ENCODE results near the gene PCDH9. TPM values are rescaled to one million over a fixed set of nuclear protein-coding genes. Genes with fewer than 3 reads are reported as not detected.

Gene PCDH9
- polyA plus RNA-seq, 3 donors, result 13.4 to 16.0 (median 15.1) TPM

DNA sequence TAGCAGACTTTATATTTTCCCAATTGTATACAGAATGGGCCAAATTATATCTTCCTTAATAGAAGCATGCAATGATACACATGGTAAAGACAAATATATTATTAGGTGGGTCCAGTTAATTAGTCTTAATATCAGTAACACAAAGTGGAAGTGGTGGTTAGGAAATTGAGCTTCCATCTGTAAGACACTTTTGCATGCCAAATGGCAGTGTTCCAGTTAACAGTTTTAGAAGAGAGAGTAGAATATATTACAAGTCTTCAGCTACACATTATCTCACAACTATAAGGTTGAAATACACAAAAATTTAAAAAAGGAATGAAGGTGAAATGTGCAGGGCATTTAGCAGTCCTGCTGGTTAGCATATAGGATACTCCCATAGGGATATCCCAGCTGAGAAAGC, 536.5 kb downstream of the PCDH9 start:
- DNase-seq (ENCODE audit: low read depth in 3 of 3, low spot score in 2 of 3), result no peak

DNA sequence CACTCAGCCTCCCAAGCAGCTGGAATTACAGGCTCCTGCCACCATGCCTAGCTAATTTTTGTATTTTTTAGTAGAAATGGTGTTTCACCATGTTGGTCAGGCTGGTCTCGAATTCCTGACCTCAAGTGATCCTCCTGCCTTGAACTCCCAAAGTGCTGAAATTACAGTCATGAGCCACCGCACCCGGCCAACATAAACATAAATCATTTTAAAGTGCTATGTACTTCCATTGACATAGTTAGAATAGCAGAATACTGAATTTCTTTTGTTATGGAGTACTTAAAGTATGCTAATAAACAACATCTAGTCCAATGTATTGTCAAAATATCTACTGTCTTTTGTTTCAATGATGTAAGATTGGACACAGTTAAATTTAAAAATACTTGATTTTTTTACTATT, 539.0 kb downstream of the PCDH9 start:
- DNase-seq (ENCODE audit: low read depth in 3 of 3, low spot score in 2 of 3), result no peak

GRCh38 chr13:66689628-66690027, 540.5 kb downstream of the PCDH9 start:
- no peak for DNase-seq (ENCODE audit: low read depth in 3 of 3, low spot score in 2 of 3)

DNA sequence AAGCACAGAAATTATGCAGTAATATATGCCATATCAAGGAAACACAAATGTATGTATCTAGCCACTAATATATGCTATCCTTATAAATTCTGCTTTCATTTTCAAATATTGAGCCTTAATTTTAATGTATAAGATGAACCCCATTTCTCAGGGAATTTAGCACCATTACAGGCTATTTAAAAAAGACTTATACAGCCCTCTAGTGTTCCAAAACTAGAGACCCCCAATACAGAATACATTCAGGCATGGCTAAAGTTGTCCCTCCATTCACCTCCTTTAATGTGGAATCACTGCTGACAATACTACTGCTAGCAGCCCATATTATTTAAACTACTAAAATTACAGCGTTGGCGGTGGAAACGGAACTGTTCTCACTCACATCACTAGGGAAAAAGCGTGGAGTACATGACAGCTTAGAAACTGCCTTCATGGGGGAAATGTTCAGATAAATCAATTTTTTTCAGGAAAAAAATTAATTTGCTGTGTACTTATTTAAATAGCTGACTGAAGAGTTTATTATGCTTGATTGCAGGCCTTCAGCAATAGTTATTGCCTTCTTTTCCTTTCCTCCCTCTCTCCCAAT, 541.0 kb downstream of the PCDH9 start:
- DNase-seq (ENCODE audit: low read depth in 3 of 3, low spot score in 2 of 3), result no peak

DNA sequence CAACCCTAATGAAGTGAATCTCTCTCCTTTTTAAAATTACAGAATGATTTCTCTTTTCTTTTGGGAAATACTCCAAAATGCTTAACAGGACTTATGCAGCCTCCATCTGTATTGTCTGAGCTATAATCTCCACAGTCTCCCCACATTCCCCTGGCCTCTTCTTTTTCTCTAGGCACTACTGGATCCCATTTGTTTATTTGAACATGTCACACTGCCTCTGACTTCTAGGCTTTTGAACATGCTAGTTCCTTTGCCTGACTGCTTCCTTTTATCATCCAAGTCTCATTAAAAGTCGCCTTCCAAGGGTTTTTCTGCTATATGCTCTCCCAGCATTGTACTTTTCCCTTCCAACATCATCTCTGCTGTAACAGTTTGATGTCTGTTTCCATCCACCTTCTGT, 548.7 kb downstream of the PCDH9 start:
- no peak for DNase-seq (ENCODE audit: low read depth in 3 of 3, low spot score in 2 of 3)

DNA sequence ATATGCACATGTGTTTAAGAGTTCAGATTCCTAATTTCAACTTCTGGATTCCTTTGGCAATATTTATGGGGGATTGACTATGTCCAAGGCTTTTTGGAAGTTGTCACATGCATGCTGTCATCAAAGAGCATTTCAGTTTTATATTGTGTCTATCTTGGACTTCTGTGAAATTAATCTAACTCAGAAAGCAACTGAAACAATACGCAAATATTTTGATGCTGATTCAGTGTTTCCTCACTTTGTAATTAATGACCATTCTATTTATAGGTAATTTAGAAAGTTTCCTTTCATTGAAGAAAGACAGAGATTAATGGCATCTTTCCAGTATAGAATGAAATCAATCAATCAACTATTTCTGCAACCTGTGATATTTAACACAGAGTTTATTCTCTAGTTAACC, 550.1 kb downstream of the PCDH9 start:
- no peak for DNase-seq (ENCODE audit: low read depth in 3 of 3, low spot score in 2 of 3)

GRCh38 chr13:66675620-66676019, 554.5 kb downstream of the PCDH9 start:
- no peak for DNase-seq (ENCODE audit: low read depth in 3 of 3, low spot score in 2 of 3)

- DNase-seq (ENCODE audit: low read depth in 3 of 3, low spot score in 2 of 3), result no peak
Observed at GRCh38 chr13:66673401-66673800, 556.7 kb downstream of the PCDH9 start.

DNA sequence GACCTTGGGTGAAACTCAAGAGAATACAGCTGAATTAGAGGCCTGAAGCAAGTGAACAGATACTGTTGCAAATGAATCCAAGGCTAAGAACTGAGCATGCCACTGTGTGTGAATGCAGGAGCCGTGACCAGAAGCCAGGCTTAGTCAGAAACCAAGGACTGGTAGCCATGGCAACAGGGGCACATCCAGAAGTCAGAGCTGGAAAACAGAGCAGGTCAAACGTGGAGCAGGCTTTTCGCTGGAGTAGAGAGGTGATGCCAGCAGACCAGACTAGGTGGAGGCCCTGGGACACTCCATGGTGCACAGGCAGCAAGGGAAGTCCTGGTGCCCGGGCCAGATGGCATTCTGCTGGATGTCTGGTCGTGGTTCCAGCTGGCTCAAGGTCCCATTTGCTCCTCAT, 564.1 kb downstream of the PCDH9 start:
- DNase-seq (ENCODE audit: low read depth in 3 of 3, low spot score in 2 of 3), result peak in 2 of 3 donors; percentile 55 to 74

DNA sequence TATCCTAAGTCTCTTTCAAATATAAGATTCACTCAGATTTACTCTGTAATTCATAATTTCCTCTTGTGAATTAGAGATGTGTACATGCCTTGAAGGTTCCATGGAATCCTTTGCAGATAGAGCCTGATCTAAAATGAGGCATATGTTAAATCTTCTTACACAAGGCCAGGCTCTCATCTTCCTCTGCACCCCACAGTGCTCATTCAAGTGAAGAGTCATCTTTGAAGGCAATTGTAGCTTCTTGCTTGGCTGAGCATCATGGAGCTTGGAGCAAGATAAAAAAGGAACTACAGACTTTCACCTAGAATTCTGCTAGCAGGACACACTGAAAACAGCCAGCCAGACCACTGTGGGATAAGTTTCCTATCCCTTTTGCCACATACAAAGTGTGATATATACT, 566.4 kb downstream of the PCDH9 start:
- DNase-seq (ENCODE audit: low read depth in 3 of 3, low spot score in 2 of 3), result no peak

DNA sequence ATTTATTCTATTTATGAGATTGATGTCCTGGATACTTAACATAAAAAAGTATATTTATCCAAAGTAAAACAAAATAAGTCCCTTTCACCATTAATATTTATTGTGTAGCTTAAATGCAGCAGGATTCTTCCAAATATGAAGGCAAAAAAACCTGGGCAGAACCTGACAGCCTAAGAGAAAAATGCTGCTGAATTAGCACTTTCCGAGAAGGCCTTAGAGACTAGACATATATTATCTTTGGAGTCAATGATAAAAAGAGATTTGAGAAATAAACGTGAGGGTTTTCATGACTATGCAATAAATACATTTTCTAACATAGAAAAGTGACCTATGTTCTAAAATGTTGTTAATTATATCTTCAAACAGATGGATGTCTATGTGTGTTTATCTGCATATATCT, 566.9 kb downstream of the PCDH9 start:
- no peak for DNase-seq (ENCODE audit: low read depth in 3 of 3, low spot score in 2 of 3)

GRCh38 chr13:66661336-66661735, 568.8 kb downstream of the PCDH9 start:
- no peak for DNase-seq (ENCODE audit: low read depth in 3 of 3, low spot score in 2 of 3)

DNA sequence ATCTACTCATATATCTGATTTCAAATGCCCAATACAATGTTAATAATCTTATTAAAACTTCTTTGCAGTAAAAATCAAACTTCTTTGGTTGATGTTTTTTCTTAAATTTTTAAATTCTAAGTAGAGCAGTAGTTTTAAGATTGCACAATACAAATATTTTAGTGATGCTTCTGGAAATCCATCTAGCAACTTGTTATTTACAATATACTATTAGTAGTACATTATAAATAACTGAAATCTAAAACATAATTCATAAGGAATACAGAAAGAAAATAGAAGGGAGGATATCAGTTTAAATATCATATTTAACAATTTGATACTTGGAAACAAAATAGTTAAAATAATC, 569.7 kb downstream of the PCDH9 start:
- DNase-seq (ENCODE audit: low read depth in 3 of 3, low spot score in 2 of 3), result no peak

DNA sequence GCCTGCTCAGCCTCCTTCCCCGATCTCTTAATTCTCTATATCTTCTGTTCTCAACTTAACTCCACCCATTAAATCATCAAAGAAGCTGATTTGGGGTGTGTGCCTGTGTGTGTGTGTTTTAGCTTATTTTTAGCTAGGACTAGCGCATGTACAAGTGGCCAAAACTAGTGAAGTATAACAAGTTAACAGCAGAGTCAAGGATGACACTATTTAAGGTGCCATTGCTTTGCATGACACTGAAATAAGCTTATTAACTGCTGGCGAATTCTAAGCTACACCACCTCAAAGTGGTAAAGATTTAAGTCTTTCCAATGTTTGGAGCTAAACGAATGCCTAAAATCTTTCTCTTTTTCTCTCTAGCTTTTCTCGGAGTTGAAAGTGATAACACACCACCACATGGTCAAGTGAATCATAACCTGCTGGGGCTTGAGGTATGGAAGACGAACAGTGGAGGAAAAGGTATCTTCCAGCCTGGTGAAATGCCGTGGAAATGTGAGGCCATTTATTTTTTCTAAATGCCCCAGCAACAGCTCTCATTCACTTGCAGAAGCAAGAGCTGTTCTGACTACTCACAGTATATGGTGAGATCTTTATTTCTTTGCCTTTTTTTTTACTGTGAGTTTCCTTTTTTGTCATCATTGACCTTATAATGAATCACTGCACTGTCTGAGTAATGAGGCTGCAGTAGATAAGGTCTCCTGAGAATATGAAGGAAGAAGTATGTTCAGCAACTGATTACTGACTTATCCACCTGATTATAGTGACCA, 570.3 kb downstream of the PCDH9 start:
- DNase-seq (ENCODE audit: low read depth in 3 of 3, low spot score in 2 of 3), result no peak

GRCh38 chr13:66659286-66659685, 570.9 kb downstream of the PCDH9 start:
- no peak for DNase-seq (ENCODE audit: low read depth in 3 of 3, low spot score in 2 of 3)

GRCh38 chr13:66657165-66657881, 572.8 kb downstream of the PCDH9 start:
- no peak for DNase-seq (ENCODE audit: low read depth in 3 of 3, low spot score in 2 of 3)

GRCh38 chr13:66655847-66656454, 574.2 kb downstream of the PCDH9 start:
- DNase-seq (ENCODE audit: low read depth in 3 of 3, low spot score in 2 of 3), result no peak

DNA sequence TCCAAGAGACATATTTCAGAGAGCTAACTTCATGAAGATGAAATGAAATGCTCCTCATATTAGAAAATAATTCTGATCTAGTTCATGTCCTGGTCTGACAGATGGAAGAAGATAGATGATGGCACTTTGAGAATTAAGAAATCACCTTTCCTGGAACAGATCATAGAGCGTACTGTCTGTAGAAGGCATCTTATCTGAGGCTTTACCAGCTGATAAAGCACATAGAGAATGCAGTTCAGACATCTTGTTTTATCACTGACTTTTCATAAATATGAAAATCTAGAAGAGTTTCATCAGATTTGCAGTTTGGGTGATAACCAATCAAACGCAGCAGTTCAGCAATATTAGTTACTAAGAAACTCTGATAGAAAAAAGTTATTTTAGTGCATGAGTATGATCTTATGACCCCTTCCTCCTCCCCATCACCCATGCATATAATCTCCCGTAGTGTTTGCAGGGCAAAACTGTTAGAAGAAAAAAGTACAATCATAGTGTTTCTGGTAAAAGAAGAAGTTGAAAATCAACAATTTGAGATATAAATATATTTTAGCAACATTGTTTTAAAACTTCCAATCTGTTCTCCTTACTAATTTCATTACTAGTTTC, 585.2 kb downstream of the PCDH9 start:
- DNase-seq (ENCODE audit: low read depth in 3 of 3, low spot score in 2 of 3), result no peak

GRCh38 chr13:66640231-66640630, 589.9 kb downstream of the PCDH9 start:
- no peak for DNase-seq (ENCODE audit: low read depth in 3 of 3, low spot score in 2 of 3)

DNA sequence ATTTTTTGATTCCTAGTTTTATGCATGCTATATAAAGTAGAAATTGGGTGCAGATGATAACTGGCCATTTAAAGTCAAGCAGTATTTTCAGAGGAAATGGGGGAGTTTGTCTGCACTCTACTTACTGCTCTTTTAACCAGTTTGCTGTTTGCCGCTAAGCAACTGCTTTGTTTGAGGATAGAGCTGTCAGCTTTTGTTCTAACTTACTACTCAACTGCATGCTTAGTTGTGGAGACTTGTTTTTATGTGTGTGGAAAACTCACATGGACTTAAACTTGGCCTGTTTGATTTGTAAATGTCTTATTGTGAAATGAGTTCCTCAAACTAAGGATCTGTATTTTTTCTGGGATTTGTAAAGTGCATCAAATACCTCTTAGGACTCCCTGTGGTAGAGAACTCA, 591.1 kb downstream of the PCDH9 start:
- no peak for DNase-seq (ENCODE audit: low read depth in 3 of 3, low spot score in 2 of 3)

- no peak for DNase-seq (ENCODE audit: low read depth in 3 of 3, low spot score in 2 of 3)
Observed at GRCh38 chr13:66635526-66635925, 594.6 kb downstream of the PCDH9 start.
